Measurements from ENCODE around the gene CLC. TPM values are rescaled to one million over a fixed set of nuclear protein-coding genes. Genes with fewer than 3 reads are reported as not detected.

The CLC gene
- total RNA-seq, 4 donors from 2014 or later = not detected

GRCh38 chr19:39733841-39734240 lies 4.0 kb downstream of the CLC start:
- H3K9me3 ChIP-seq = no peaks in the 10 kb centered on the region
- ATAC-seq = no peak
- H3K27ac ChIP-seq = no peak overlapping the region
- peaks cover 27% of the 10 kb centered on the region for H3K27me3 ChIP-seq
- 78 to 82% methylated on average over 1 to 2 of the region's 2 CpGs for WGBS, 2 donors (ENCODE audit: low coverage in 1 of 2)
- no peaks in the 10 kb centered on the region for H3K36me3 ChIP-seq
- H3K4me3 ChIP-seq = no peak overlapping the region
- TF ChIP-seq CTCF (IDR thresholded peaks at IDR 0.05) = no peak
- H3K4me1 ChIP-seq = no peaks in the 10 kb centered on the region

- Histone ChIP-seq H3K9me3 (no peaks in the 10 kb centered on the region), H3K27ac (no peak overlapping the region), H3K4me1 (no peaks in the 10 kb centered on the region), H3K4me3 (no peak overlapping the region), H3K36me3 (no peaks in the 10 kb centered on the region), H3K27me3 (peaks cover 19% of the 10 kb centered on the region)
- 94% methylated on average over 1 of the region's 1 CpG; no CpG with 5 or more reads in 1 of the 2 donors for WGBS, 2 donors (ENCODE audit: low coverage in 1 of 2)
- ATAC-seq = no peak
- TF ChIP-seq POLR2AphosphoS5 (IDR thresholded peaks at IDR 0.05) (no peak), POLR2A (IDR thresholded peaks at IDR 0.05) (no peak), CTCF (IDR thresholded peaks at IDR 0.05) (no peak), EP300 (IDR thresholded peaks at IDR 0.05) (no peak)
These were observed 6.1 kb downstream of the CLC start for GRCh38 chr19:39731685-39732084.

DNA sequence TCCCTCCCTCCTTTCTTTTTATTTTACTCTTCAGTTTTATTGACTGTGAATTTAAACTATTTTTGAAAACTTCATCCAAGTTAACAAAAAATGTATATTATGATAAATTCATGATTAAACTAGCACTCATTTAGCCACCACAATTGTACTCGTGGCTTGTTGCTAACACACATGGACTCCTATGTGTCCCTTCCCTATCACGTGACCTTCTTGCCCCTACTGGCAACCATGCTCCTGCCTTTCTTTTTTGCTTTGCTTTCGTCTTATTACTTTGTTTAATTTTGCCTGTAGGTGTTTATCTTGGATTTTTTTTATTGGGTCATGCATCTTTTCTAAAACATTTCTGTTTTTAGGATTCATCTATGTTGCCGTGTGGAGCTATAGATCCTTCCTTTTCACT lies 8.2 kb downstream of the CLC start:
- 41 to 62% methylated on average over 3 to 4 of the region's 4 CpGs for WGBS, 2 donors (ENCODE audit: low coverage in 1 of 2)
- no peaks in the 10 kb centered on the region for H3K4me1 ChIP-seq
- ATAC-seq = no peak
- no peak overlapping the region for H3K4me3 ChIP-seq
- H3K9me3 ChIP-seq = no peaks in the 10 kb centered on the region
- peaks cover 18% of the 10 kb centered on the region for H3K27me3 ChIP-seq
- no peak overlapping the region for H3K27ac ChIP-seq
- no peak for TF ChIP-seq CTCF (IDR thresholded peaks at IDR 0.05)
- TF ChIP-seq EP300 (IDR thresholded peaks at IDR 0.05) = no peak
- no peak for TF ChIP-seq POLR2A (IDR thresholded peaks at IDR 0.05)
- TF ChIP-seq POLR2AphosphoS5 (IDR thresholded peaks at IDR 0.05) = no peak
- no peaks in the 10 kb centered on the region for H3K36me3 ChIP-seq

DNA sequence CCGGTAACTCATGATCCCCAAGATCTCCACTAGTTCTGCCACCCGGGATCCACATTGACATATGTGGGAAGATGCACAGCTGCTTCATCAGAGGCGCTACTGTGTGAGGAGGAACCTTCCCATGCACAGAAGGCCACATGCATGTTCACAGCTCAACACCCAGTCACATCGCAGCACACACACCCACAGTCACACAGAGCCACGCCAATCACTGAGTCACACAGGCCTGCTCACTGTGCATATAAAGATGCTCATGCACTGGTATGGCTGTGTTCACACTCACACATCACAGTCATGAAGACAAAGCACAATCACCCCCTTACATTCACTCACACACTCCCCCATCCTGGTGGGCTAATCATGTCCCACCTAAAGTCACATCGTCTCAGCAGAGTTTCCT lies 9.8 kb downstream of the CLC start:
- ATAC-seq = no peak
- no peak for TF ChIP-seq POLR2A (IDR thresholded peaks at IDR 0.05)
- no peak for TF ChIP-seq EP300 (IDR thresholded peaks at IDR 0.05)
- no peak for TF ChIP-seq POLR2AphosphoS5 (IDR thresholded peaks at IDR 0.05)
- no peak for TF ChIP-seq CTCF (IDR thresholded peaks at IDR 0.05)
- H3K4me1 ChIP-seq = no peaks in the 10 kb centered on the region
- H3K27me3 ChIP-seq = peaks cover 11% of the 10 kb centered on the region
- no peak overlapping the region for H3K4me3 ChIP-seq
- H3K36me3 ChIP-seq = no peaks in the 10 kb centered on the region
- WGBS, 2 donors (ENCODE audit: low coverage in 1 of 2) = 74 to 93% methylated on average over 2 to 3 of the region's 6 CpGs
- no peak overlapping the region for H3K27ac ChIP-seq
- no peaks in the 10 kb centered on the region for H3K9me3 ChIP-seq

GRCh38 chr19:39727070-39727800 lies 10.6 kb downstream of the CLC start:
- TF ChIP-seq POLR2A (IDR thresholded peaks at IDR 0.05) (no peak), CTCF (IDR thresholded peaks at IDR 0.05) (no peak), EP300 (IDR thresholded peaks at IDR 0.05) (no peak), POLR2AphosphoS5 (IDR thresholded peaks at IDR 0.05) (no peak)
- H3K4me1 ChIP-seq = no peaks in the 10 kb centered on the region
- no peaks in the 10 kb centered on the region for H3K9me3 ChIP-seq
- peaks cover 11% of the 10 kb centered on the region for H3K27me3 ChIP-seq
- 68 to 83% methylated on average over 7 to 10 of the region's 10 CpGs for WGBS, 2 donors (ENCODE audit: low coverage in 1 of 2)
- no peaks in the 10 kb centered on the region for H3K36me3 ChIP-seq
- no peak overlapping the region for H3K4me3 ChIP-seq
- H3K27ac ChIP-seq = no peak overlapping the region
- ATAC-seq = no peak

All from gastroesophageal sphincter (tissue), 4 donors.